Esophagus (tissue), 2 donors: ENCODE measurements around the gene RAMACL. TPM values are rescaled to one million over a fixed set of nuclear protein-coding genes. Genes with fewer than 3 reads are reported as not detected.
"Not testable (repeated sequence)": the region's sequence is repeated elsewhere in the genome, so short reads cannot be mapped to it uniquely, and the experiment has no call there.

Experiments
- H3K27ac ChIP-seq, 2 donors: one replicate each; pipeline ENCODE4 v1.5.1; 2013; ENCODE audit warnings: low read depth in 2 of 2, mild to moderate bottlenecking in 2 of 2, inconsistent platforms in 1 of 2, low read length in 1 of 2, moderate library complexity in 1 of 2
- H3K27me3 ChIP-seq, 2 donors: one replicate each; pipeline ENCODE4 v1.6.1; 2013; ENCODE audit warnings: low read length in 2 of 2, control low read depth in 1 of 2, mild to moderate bottlenecking in 1 of 2; ENCODE audit not compliant: insufficient read depth in 2 of 2, control insufficient read depth in 1 of 2
- H3K36me3 ChIP-seq, 2 donors: one replicate each; pipeline ENCODE4 v1.6.1; 2013; ENCODE audit warnings: low read length in 1 of 2; ENCODE audit not compliant: control insufficient read depth in 2 of 2, insufficient read depth in 2 of 2
- H3K4me1 ChIP-seq, 2 donors: one replicate each; pipeline ENCODE4 v1.6.1; 2013; ENCODE audit warnings: low read length in 1 of 2; ENCODE audit not compliant: control insufficient read depth in 2 of 2, insufficient read depth in 2 of 2
- H3K4me3 ChIP-seq, 2 donors: one replicate each; pipeline ENCODE4 v1.5.1; 2013; ENCODE audit warnings: low read length in 2 of 2, mild to moderate bottlenecking in 2 of 2, low read depth in 1 of 2, moderate library complexity in 1 of 2
- H3K9me3 ChIP-seq, 2 donors: one replicate each; pipeline ENCODE4 v1.6.1; 2013; ENCODE audit warnings: mild to moderate bottlenecking in 2 of 2, low read depth in 1 of 2, low read length in 1 of 2, moderate library complexity in 1 of 2; ENCODE audit not compliant: control insufficient read depth in 2 of 2, insufficient read depth in 1 of 2
- WGBS, 2 donors: extraction: QIAGEN DNeasy Blood & Tissue Kit; methylation state at CpG; one replicate each; pipeline ENCODE4 v1.1.7; 2013; 5-methylcytosine and 5-hydroxymethylcytosine counted together
- polyA plus RNA-seq, 2 donors: library from polyadenylated mRNA; stranded (reverse); fragments of 200-250 nt; gene quantifications; one replicate each; pipeline ENCODE4 v1.2.3, GENCODE V29; 2013
- donor health status: healthy with polysubstance abuse.
- donor health status: Bipolar disorder and iron deficiency.

RAMACL gene
- polyA plus RNA-seq, 2 donors = 0.16 to 0.26 TPM

DNA sequence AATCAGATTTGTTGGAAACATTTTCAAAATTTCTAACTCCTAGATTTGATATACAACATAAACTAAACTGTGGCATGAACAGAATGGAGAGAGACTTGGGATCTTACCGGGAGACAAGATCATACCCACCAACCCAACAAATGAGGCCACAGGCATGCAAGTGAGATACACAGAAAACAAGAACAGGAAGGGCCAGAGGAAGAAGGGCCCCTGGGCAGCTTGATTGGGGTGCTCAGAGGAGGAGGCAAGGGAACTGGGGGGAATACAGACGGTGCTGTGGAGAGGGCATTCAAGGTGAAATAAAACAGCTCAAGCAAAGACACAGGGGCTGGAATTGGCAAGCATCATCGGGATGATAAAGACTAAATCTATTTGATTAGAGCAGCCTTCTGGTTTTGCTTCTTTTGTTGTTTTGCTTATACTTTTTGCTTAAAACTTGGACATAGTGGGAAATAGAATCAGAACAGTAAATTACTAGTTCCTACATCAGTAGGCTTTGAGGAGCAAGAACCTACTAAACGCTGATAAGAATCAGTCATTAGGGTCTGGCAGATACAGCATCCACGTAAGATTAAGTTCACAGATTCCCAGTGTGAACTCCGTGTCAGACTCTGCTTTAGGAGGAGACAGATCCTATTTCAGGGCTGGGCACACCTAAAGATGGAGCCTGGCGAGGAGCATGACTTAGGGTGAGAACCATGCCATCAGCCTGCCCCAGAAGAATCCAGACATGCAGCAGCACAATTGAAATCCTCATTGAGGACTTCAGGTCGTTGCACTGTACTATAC lies 3.5 kb upstream of the RAMACL start:
- peaks cover 0 to 7% of the 10 kb centered on the region in 2 donors for H3K4me1 ChIP-seq
- peaks cover 0 to 2% of the 10 kb centered on the region in 2 donors for H3K36me3 ChIP-seq
- no peak overlapping the region for H3K27ac ChIP-seq
- H3K4me3 ChIP-seq = no peak overlapping the region
- peaks cover 0 to 5% of the 10 kb centered on the region in 2 donors for H3K27me3 ChIP-seq
- 74 to 75% methylated on average over 8 of the region's 8 CpGs for WGBS, 2 donors
- H3K9me3 ChIP-seq = no peaks in the 10 kb centered on the region

DNA sequence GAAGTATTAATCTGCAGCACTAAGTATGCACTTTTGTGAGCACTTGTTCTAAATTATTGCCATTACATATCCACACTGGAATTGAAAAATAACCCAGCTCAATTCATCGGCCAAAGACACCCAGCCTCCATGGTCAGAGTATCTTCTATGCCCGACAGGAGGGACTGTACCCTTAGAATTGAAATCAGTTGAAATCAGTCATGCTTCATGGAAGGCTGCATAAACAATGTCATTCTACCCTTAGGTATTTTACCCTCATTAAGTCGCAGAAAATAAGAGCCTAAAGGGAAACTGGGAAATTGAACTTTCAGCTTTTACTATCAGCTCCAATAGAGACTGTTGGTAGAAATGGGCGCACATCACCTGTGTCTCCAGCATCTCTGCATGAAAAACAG lies 2.9 kb upstream of the RAMACL start:
- WGBS, 2 donors = 78 to 84% methylated on average over 4 of the region's 4 CpGs
- Histone ChIP-seq H3K9me3 (no peaks in the 10 kb centered on the region), H3K36me3 (peaks cover 0 to 2% of the 10 kb centered on the region in 2 donors), H3K27me3 (peaks cover 0 to 5% of the 10 kb centered on the region in 2 donors), H3K27ac (no peak overlapping the region), H3K4me3 (no peak overlapping the region), H3K4me1 (peaks cover 0 to 7% of the 10 kb centered on the region in 2 donors)

DNA sequence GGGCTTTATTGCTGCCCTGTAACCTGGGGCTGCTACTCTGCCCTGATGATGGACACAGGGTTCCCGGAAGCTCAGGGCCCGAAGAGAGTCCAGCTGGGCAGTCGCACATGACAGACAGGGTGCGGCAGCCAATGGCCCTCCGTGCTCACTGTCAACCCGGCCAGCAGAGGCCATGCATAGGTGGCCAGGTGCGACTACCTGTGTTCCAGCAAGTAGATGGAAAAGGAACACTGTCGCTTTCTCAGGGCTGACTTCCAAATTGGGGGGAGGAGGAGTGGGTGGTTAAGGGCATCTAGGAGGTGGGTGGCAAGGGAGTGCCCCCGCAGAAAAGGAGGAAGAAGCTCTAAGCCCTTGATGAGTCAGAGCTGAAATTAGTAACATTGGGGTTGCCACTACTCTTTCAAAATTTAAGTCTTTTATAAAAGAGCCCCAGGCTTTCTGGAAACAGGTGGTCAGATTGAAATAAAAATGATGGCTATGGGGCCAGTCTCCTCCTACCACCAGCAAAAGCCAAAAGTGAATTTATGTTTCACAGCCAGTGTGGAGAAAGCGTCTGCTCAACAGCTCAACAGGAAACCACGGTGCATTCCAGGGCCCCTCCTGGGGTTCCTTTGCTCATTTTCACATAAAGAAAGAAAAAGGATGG lies 2.3 kb upstream of the RAMACL start:
- peaks cover 0 to 2% of the 10 kb centered on the region in 2 donors for H3K36me3 ChIP-seq
- H3K4me1 ChIP-seq = peaks cover 0 to 7% of the 10 kb centered on the region in 2 donors
- peaks cover 0 to 5% of the 10 kb centered on the region in 2 donors for H3K27me3 ChIP-seq
- WGBS, 2 donors = 66 to 68% methylated on average over 11 of the region's 11 CpGs
- H3K27ac ChIP-seq = no peak overlapping the region
- no peak overlapping the region for H3K4me3 ChIP-seq
- no peaks in the 10 kb centered on the region for H3K9me3 ChIP-seq

DNA sequence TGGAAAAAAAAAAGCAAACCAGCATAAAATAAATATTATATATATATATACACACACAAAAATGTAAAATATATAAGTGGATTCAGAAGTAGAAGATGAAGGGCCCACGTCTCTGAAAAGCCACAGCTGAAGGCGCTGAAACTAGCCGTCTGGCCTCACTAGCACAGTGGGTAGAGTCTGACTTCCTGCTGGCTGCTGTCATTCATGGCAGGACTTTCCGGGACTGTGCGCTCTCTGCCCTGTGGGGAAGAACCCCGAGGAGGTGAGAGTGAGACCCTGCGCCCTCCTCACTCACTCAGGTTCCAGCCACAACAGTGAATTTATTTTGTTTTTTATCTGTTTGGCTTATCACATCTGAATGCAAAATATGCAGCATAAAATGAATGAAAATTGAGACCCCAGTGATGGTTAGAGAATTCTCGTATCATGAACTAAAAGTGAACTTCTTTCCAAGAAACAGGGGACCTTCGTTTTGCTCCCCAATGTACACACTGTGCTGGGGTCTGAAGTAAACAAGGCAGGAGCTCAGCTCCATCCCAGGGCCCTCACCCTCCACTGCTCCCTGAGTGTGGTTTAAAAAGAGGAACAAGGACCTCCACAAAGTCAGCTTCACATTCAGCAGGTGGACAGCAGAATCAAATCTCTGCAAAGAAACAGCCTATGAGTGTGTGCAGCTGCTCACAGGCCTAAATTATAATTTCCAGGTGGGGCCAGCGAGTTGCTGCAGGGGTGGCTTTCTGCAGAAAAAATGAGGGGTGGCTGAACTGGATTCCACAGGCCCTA lies 1.3 kb upstream of the RAMACL start:
- peaks cover 0 to 12% of the 10 kb centered on the region in 2 donors for H3K4me1 ChIP-seq
- peaks cover 0 to 2% of the 10 kb centered on the region in 2 donors for H3K36me3 ChIP-seq

DNA sequence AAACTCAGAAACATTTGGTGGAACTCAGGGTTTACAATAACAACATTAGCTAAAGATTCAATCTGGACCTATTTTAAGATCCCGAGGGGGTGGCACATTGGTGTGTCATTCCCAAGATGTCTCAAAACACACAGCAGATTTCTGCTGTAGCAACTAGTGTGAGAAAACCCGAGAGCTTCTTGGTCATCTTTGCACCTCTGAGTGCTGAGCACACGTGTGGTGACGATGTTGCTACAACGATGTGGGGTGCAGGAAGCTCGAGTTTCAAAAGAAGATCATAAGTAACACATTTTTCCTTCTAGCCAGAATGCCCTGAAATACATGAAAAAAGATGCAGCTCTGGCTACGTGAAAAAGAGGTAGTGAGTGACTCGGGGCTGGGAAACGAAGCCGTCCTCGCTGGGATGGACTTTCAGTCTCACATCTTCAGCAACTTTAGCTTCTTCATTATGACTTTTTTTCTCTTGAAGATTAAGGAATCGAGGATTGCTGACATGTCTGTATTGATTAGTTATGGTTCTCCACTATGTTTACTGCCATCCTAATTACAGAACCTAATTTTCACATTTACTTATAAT lies 1.5 kb downstream of the RAMACL start:
- H3K4me1 ChIP-seq = peaks cover 2 to 9% of the 10 kb centered on the region in 2 donors
- WGBS, 2 donors = 79 to 81% methylated on average over 12 of the region's 12 CpGs
- H3K9me3 ChIP-seq = no peaks in the 10 kb centered on the region
- no peak overlapping the region for H3K27ac ChIP-seq
- H3K36me3 ChIP-seq = peaks cover 0 to 2% of the 10 kb centered on the region in 2 donors
- H3K27me3 ChIP-seq = no peaks in the 10 kb centered on the region
- H3K4me3 ChIP-seq = no peak overlapping the region

More for the DNA sequence above, 1.3 kb upstream of the RAMACL start:
- H3K27ac ChIP-seq = no peak overlapping the region
- WGBS, 2 donors = 77 to 79% methylated on average over 10 of the region's 10 CpGs
- H3K9me3 ChIP-seq = no peaks in the 10 kb centered on the region
- H3K27me3 ChIP-seq = peaks cover 0 to 4% of the 10 kb centered on the region in 2 donors
- no peak overlapping the region for H3K4me3 ChIP-seq

DNA sequence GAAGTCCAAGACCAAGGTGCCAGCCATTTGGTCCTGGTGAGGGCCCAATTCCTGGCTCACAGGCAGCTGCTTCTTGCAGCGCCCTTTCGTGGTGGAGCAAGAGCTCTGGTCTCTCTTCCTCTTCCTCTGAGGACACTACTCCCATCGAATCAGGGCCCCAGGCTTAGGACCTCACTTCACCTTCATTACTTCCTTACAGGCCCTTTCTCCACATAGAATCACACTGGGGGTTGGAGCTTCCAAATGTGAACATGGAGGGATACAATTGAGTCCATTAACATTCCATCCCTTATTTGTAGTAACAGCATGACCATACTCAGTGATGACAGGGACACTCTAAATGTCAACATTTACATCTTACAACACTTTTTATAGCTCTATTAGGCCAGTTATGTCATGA lies 2.3 kb downstream of the RAMACL start:
- no peak overlapping the region for H3K4me3 ChIP-seq
- H3K4me1 ChIP-seq = peaks cover 2 to 9% of the 10 kb centered on the region in 2 donors
- no peaks in the 10 kb centered on the region for H3K27me3 ChIP-seq
- 77 to 80% methylated on average over 3 of the region's 3 CpGs for WGBS, 2 donors
- H3K27ac ChIP-seq = no peak overlapping the region
- no peaks in the 10 kb centered on the region for H3K9me3 ChIP-seq
- peaks cover 0 to 2% of the 10 kb centered on the region in 2 donors for H3K36me3 ChIP-seq

DNA sequence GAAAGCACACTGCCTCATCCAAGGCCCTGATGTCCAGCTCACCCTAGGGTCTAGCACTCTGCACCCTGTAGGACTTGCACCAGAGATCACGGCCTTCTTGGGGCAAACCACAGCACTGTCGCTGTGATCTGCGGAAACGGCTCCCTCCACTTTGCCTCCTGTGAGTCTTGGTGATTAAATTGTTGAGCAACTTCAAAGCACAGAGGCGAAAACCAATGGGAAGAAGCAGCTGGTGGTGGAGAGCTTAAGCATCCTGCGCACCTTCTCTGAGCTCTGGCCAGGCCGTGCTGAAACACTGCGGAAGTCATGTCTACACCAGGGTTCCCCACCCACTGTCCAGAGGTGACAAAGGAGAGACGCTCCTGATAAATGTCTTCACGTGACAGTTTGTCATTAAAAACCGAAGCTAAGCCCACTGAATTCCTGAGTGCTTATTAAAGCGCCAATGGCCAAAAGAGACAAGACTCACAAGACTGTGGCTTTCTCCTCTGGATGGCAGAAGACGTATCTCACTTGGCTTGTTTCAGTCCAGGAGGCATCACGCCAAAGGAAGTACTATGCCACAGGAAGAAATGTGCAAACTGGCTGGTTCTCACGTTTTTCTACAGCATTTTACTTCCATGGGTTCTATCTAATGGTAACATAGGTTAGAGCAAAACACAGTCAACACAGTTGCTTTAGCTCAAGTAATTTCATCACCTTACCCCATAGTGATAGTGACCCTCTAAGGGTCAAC lies 3.1 kb downstream of the RAMACL start:
- Histone ChIP-seq H3K4me3 (no peak overlapping the region), H3K36me3 (peaks cover 0 to 2% of the 10 kb centered on the region in 2 donors), H3K9me3 (no peaks in the 10 kb centered on the region), H3K4me1 (peaks cover 2 to 5% of the 10 kb centered on the region in 2 donors), H3K27ac (no peak overlapping the region), H3K27me3 (no peaks in the 10 kb centered on the region)
- WGBS, 2 donors = 86 to 87% methylated on average over 15 of the region's 15 CpGs

DNA sequence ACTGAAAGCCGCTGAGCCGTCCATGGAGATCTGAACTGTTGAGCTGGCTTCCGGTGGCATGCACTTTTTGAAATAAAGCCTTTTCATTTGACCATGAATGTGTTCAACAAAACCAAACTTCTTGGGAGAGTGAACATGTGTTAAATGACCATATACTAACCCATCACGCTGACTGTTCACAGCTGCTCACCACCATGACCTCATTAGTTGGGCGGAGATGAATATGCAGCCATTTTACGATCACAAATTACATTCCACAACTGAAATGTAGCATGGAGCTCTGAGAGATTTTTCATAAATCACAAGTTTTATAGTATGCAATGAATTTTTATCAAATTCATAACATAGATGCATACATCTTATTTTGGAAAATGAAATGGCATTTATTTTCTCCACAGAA lies 4.2 kb downstream of the RAMACL start:
- peaks cover 2 to 5% of the 10 kb centered on the region in 2 donors for H3K4me1 ChIP-seq
- peaks cover 0 to 2% of the 10 kb centered on the region in 2 donors for H3K36me3 ChIP-seq
- 89 to 90% methylated on average over 6 of the region's 6 CpGs for WGBS, 2 donors
- no peak overlapping the region for H3K4me3 ChIP-seq
- no peak overlapping the region for H3K27ac ChIP-seq
- no peaks in the 10 kb centered on the region for H3K27me3 ChIP-seq
- no peaks in the 10 kb centered on the region for H3K9me3 ChIP-seq

DNA sequence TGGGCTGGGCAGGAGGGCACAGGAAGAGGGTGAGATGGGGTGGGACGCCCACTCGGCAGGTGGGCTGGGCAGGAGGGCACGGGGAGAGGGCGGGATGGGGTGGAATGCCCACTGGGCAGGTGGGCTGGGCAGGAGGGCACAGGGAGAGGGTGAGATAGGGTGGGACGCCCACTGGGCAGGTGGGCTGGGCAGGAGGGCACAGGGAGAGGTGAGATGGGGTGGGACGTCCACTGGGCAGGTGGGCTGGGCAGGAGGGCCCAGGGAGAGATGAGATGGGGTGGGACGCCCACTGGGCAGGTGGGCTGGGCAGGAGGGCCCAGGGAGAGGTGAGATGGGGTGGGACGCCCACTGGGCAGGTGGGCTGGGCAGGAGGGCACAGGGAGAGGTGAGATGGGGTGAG lies 4.7 kb downstream of the RAMACL start:
- WGBS, 2 donors = 94 to 96% methylated on average over 8 of the region's 8 CpGs

More for the DNA sequence above, 4.7 kb downstream of the RAMACL start:
- H3K27me3 ChIP-seq, H3K27ac ChIP-seq, H3K4me1 ChIP-seq, H3K4me3 ChIP-seq, H3K36me3 ChIP-seq, H3K9me3 ChIP-seq: not testable (repeated sequence)
